Esophagus squamous epithelium (tissue), 4 donors: Measurements from ENCODE around the gene BMF.

Experiments used
- POLR2A ChIP-seq, 4 donors: fragments of 450-650 bp; IDR thresholded peaks; one replicate each; pipeline ENCODE4 v1.6.1; 2017; ENCODE audit warnings: antibody characterized with exemption in 4 of 4, mild to moderate bottlenecking in 4 of 4, moderate library complexity in 3 of 4
- TF ChIP-seq, protein P1 (sequence below), 6 experiments: fragments of 450-650 bp in 4 of 6; fragments of 200-600 bp in 2 of 6; sonication (generic) in 2 of 6; IDR thresholded peaks; one replicate each; pipeline ENCODE4 v1.5.1; 2016 to 2019; ENCODE audit warnings: antibody characterized with exemption in 6 of 6, mild to moderate bottlenecking in 4 of 6, moderate library complexity in 4 of 6

DNA sequence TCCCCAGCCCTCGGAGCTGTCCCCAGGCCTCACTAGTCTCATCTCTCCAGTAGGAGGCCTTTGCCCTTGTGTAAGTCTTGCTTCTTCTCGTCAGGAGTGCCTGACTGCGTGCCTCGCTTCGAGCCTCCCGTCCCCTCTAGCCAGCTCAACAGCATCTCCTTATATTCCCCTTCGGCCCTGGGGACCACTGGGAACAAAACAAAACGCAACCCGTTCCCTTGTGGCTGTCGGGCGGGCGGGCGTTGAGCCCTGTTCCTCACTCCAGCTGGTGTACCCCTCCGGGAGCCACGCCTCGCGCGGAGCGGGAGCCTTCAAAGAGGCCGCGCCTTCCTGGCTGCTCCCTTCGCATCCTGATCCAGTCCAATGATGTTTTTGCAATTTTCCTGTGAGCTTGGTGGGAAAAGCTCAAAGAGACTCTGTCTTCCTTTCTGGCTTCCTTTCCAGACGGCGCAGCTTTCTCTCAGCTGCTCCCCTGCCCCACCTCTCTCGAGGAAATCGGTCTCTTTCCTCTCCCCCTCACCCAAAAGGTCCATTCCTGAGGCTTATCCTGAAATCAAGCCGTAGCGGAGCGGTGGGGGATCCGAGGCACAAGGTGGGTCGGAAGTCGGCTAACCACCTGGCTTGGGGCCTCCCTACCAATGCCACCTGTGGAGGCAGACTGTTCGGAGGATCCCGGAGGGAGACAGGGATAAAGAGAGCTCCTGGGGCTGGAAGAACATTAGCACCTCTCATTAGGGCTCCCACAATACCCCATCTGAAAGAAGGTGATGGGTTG lies 36.3 kb downstream of the BMF start:
- TF ChIP-seq, protein P1, sequence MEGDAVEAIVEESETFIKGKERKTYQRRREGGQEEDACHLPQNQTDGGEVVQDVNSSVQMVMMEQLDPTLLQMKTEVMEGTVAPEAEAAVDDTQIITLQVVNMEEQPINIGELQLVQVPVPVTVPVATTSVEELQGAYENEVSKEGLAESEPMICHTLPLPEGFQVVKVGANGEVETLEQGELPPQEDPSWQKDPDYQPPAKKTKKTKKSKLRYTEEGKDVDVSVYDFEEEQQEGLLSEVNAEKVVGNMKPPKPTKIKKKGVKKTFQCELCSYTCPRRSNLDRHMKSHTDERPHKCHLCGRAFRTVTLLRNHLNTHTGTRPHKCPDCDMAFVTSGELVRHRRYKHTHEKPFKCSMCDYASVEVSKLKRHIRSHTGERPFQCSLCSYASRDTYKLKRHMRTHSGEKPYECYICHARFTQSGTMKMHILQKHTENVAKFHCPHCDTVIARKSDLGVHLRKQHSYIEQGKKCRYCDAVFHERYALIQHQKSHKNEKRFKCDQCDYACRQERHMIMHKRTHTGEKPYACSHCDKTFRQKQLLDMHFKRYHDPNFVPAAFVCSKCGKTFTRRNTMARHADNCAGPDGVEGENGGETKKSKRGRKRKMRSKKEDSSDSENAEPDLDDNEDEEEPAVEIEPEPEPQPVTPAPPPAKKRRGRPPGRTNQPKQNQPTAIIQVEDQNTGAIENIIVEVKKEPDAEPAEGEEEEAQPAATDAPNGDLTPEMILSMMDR (IDR thresholded peaks at IDR 0.05) = no peak
- no peak for TF ChIP-seq POLR2A (IDR thresholded peaks at IDR 0.05)
